H1 (cell line): ENCODE data around the gene NR4A3. TPM values are rescaled to one million over a fixed set of nuclear protein-coding genes. Genes with fewer than 3 reads are reported as not detected.

Experiments
- CHD2 ChIP-seq: IDR thresholded peaks from 2 replicates; pipeline ENCODE4 v1.6.1; 2012; ENCODE audit warnings: low read length, improper control_type of control experiment
- SIX5 ChIP-seq: IDR thresholded peaks from 2 replicates; pipeline ENCODE4 v1.6.1; 2011; ENCODE audit warnings: mild to moderate bottlenecking, low read depth, low read length
- polyA plus RNA-seq, 7 experiments: library from polyadenylated mRNA; depleted of rRNA in 3 of 7; stranded (reverse) in 5 of 7; unstranded in 2 of 7; fragments of >200 nt in 5 of 7; fragments of 200-250 nt in 2 of 7; gene quantifications; 1 replicate in 5 of 7; 2 replicates in 1 of 7; 4 replicates in 1 of 7; pipeline versions ENCODE4 v1.2.1 to v1.2.3, GENCODE V29; 2011 to 2013; ENCODE audit warnings: missing spikeins in 2 of 7, mixed read lengths in 2 of 7
- total RNA-seq: library from RNA; stranded (reverse); fragmentation: NEBNext Ultra II Directional; extraction: Animal tissue kit (Norgen Biotek cat#: 25700); gene quantifications from 2 replicates; pipeline ENCODE4 v1.2.1, GENCODE V29; 2021

NR4A3 gene
- total and polyA plus RNA-seq, 2 of the 8 experiments (the other 6 are each of a cell fraction or from before 2014, with no cell fraction given): 0.05 to 0.30 TPM

- TF ChIP-seq SIX5 (no peak), CHD2 (no peak)
Measured at GRCh38 chr9:99816392-99816791, 5.3 kb upstream of the NR4A3 start (continued).
